ENCODE results near the gene ME1.

ME1 gene

DNA sequence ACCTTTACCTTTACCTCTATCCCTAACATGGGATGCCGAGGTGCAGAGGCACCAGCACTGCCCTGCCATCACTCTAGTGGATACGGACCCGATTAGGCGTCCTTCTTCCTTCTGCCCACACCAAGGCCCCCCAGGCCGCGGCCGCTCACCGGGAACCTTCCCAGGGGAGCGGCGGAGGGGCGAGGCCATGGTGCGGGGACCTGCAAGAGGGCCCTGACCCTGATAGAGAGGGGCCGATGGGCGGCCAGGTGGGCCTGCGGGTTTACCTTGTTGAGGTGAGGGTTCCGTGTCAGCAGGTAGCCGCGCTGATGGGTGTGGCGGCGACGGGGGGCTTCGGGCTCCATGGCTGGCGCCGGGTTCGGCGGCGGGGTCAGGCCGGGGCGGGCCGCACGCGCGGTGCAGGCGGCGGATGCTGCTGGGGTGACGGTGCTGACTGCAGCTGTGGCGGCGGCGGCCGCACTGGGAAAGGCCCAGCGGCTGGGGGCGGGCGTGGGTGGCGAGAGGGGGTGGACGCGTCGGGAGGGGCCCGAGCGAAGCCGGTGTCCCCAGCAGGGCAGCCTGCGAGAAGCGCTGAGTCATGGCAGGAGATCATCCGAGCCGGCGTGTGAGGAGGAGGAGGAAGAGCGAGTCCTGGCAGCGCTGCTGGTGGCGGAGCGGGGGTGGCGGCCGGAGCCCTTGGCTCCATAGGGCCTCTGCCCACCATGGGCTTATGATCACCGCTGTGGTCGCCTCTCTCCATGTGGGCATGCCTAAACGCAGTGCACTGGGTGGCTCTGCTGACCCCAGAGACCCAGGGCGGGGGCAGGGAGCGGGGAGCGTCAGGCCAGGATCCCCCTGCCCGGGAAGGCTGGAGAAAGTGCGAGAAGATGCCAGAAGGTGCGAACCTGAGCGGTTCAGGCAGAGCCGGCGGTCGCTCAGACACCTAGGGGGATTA is at the start of gene ME1:
Gene ME1 (minus strand): TSS at position 441 of the 934 bp plus-strand sequence. CDS start 97 bp downstream, at position 344.
- no peaks in the 10 kb centered on the region for H3K79me2 ChIP-seq (ENCODE audit: insufficient read depth, low read length)
- TF ChIP-seq EZH2phosphoT487 (IDR thresholded peaks at IDR 0.05; ENCODE audit: borderline replicate concordance) (no peak), CTCF (conservative IDR thresholded peaks at IDR 0.05; ENCODE audit: low read length) (no peak)
- no peaks in the 10 kb centered on the region for H4K20me1 ChIP-seq (ENCODE audit: insufficient read depth, low read length, poor library complexity, severe bottlenecking)
- H3K36me3 ChIP-seq (ENCODE audit: insufficient read depth, low read length), result no peaks in the 10 kb centered on the region
- H3K9ac ChIP-seq (ENCODE audit: low read depth, low read length, poor library complexity, severe bottlenecking), result no peak within 1 kb of the TSS
- no peaks in the 10 kb centered on the region for H3K9me3 ChIP-seq (ENCODE audit: insufficient read depth, low read depth, low read length)
- H3F3A ChIP-seq (ENCODE audit: low read depth), result no peaks in the 10 kb centered on the region
- H2AFZ ChIP-seq (ENCODE audit: low read length), result no peak within 1 kb of the TSS
- no peak within 1 kb of the TSS for H3K4me2 ChIP-seq (ENCODE audit: low read depth, low read length, poor library complexity, severe bottlenecking)
- H3K4me3 ChIP-seq (ENCODE audit: low read length, poor library complexity, severe bottlenecking), result no peak within 1 kb of the TSS
- no peaks in the 10 kb centered on the region for H3K9me2 ChIP-seq (replicated peaks; ENCODE audit: low read depth, low read length)
- no peaks in the 10 kb centered on the region for H3K27me3 ChIP-seq (ENCODE audit: insufficient read depth, low read length, poor library complexity, severe bottlenecking)
- H3K4me1 ChIP-seq (ENCODE audit: insufficient read depth, low read length, poor library complexity, severe bottlenecking), result peaks cover 7% of the 10 kb centered on the region

GRCh38 chr6:83480470-83480869 is 49.6 kb upstream of the ME1 start:
- no peaks in the 10 kb centered on the region for H3K4me1 ChIP-seq (ENCODE audit: insufficient read depth, low read length, poor library complexity, severe bottlenecking)
- no peaks in the 10 kb centered on the region for H3F3A ChIP-seq (ENCODE audit: low read depth)
- no peaks in the 10 kb centered on the region for H3K27me3 ChIP-seq (ENCODE audit: insufficient read depth, low read length, poor library complexity, severe bottlenecking)
- TF ChIP-seq CTCF (conservative IDR thresholded peaks at IDR 0.05; ENCODE audit: low read length), result no peak
- no peak for TF ChIP-seq EZH2phosphoT487 (IDR thresholded peaks at IDR 0.05; ENCODE audit: borderline replicate concordance)
- no peak overlapping the region for H3K9ac ChIP-seq (ENCODE audit: low read depth, low read length, poor library complexity, severe bottlenecking)
- H3K79me2 ChIP-seq (ENCODE audit: insufficient read depth, low read length), result no peaks in the 10 kb centered on the region
- no peaks in the 10 kb centered on the region for H3K9me2 ChIP-seq (replicated peaks; ENCODE audit: low read depth, low read length)
- H3K4me2 ChIP-seq (ENCODE audit: low read depth, low read length, poor library complexity, severe bottlenecking), result no peak overlapping the region
- H3K9me3 ChIP-seq (ENCODE audit: insufficient read depth, low read depth, low read length), result no peaks in the 10 kb centered on the region
- no peak overlapping the region for H2AFZ ChIP-seq (ENCODE audit: low read length)
- H3K4me3 ChIP-seq (ENCODE audit: low read length, poor library complexity, severe bottlenecking), result no peak overlapping the region
- H3K36me3 ChIP-seq (ENCODE audit: insufficient read depth, low read length), result no peaks in the 10 kb centered on the region
- H4K20me1 ChIP-seq (ENCODE audit: insufficient read depth, low read length, poor library complexity, severe bottlenecking), result no peaks in the 10 kb centered on the region

- Histone ChIP-seq H3K9ac (ENCODE audit: low read depth, low read length, poor library complexity, severe bottlenecking) (no peak overlapping the region), H3K27me3 (ENCODE audit: insufficient read depth, low read length, poor library complexity, severe bottlenecking) (no peaks in the 10 kb centered on the region), H3K4me3 (ENCODE audit: low read length, poor library complexity, severe bottlenecking) (no peak overlapping the region), H3K4me2 (ENCODE audit: low read depth, low read length, poor library complexity, severe bottlenecking) (no peak overlapping the region), H3F3A (ENCODE audit: low read depth) (no peaks in the 10 kb centered on the region), H3K9me3 (ENCODE audit: insufficient read depth, low read depth, low read length) (no peaks in the 10 kb centered on the region), H4K20me1 (ENCODE audit: insufficient read depth, low read length, poor library complexity, severe bottlenecking) (no peaks in the 10 kb centered on the region), H3K36me3 (ENCODE audit: insufficient read depth, low read length) (no peaks in the 10 kb centered on the region), H2AFZ (ENCODE audit: low read length) (no peak overlapping the region), H3K79me2 (ENCODE audit: insufficient read depth, low read length) (no peaks in the 10 kb centered on the region), H3K9me2 (replicated peaks; ENCODE audit: low read depth, low read length) (no peaks in the 10 kb centered on the region), H3K4me1 (ENCODE audit: insufficient read depth, low read length, poor library complexity, severe bottlenecking) (no peaks in the 10 kb centered on the region)
- TF ChIP-seq CTCF (conservative IDR thresholded peaks at IDR 0.05; ENCODE audit: low read length) (no peak), EZH2phosphoT487 (IDR thresholded peaks at IDR 0.05; ENCODE audit: borderline replicate concordance) (no peak)
Measured at GRCh38 chr6:83479389-83479788, 48.5 kb upstream of the ME1 start.
